GM12878 (cell line): ENCODE measurements around the gene TMBIM6.

Source experiments
- ASH2L ChIP-seq: fragments of 300-600, 200-600 bp; sonication (generic); IDR thresholded peaks from 2 replicates; pipeline ENCODE4 v1.6.1; 2017; ENCODE audit warnings: low read depth, mild to moderate bottlenecking, borderline replicate concordance
- CHD2 ChIP-seq: IDR thresholded peaks from 2 replicates; pipeline ENCODE4 v1.6.1; 2011; ENCODE audit warnings: low read depth, low read length, improper control_type of control experiment, borderline replicate concordance
- EZH2 ChIP-seq: IDR thresholded peaks from 2 replicates; pipeline ENCODE4 v1.6.1; 2012; ENCODE audit warnings: low read depth, mild to moderate bottlenecking, control low read depth, inconsistent platforms, low read length, borderline replicate concordance; ENCODE audit not compliant: control insufficient read depth
- JUND ChIP-seq: IDR thresholded peaks from 2 replicates; pipeline ENCODE4 v1.6.1; 2012; ENCODE audit warnings: low read depth, mild to moderate bottlenecking, low read length, improper control_type of control experiment, moderate library complexity
- MAX ChIP-seq: IDR thresholded peaks from 2 replicates; pipeline ENCODE4 v1.6.1; 2012; ENCODE audit warnings: low read depth, low read length, improper control_type of control experiment
- NR2C1 ChIP-seq: fragments of 450-650 bp; IDR thresholded peaks from 2 replicates; pipeline ENCODE4 v1.6.1; 2017; ENCODE audit warnings: antibody characterized with exemption, mild to moderate bottlenecking, moderate library complexity
- NRF1 ChIP-seq: conservative IDR thresholded peaks from 2 replicates; pipeline ENCODE4 v1.6.1; 2011; ENCODE audit warnings: mild to moderate bottlenecking, low read depth, low read length, improper control_type of control experiment
- POLR2A ChIP-seq: IDR thresholded peaks from 2 replicates; pipeline ENCODE4 v1.6.1; 2011; ENCODE audit warnings: low read depth, mild to moderate bottlenecking, low read length
- SP1 ChIP-seq: IDR thresholded peaks from one replicate; pipeline ENCODE4 v1.6.1; 2011; ENCODE audit warnings: low read depth, low read length
- TAF1 ChIP-seq: IDR thresholded peaks from 2 replicates; pipeline ENCODE4 v1.6.1; 2011; ENCODE audit warnings: mild to moderate bottlenecking, low read depth, low read length, borderline replicate concordance
- ZNF384 ChIP-seq: IDR thresholded peaks from 2 replicates; pipeline ENCODE4 v1.6.1; 2012; ENCODE audit warnings: low read depth, mild to moderate bottlenecking, low read length, improper control_type of control experiment, borderline replicate concordance
- TF ChIP-seq, protein P1 (sequence below), 3 experiments: IDR thresholded peaks in 2 of 3; conservative IDR thresholded peaks in 1 of 3; 2 replicates each; pipeline ENCODE4 v1.5.1; 2011; ENCODE audit warnings: low read depth in 3 of 3, low read length in 3 of 3, mild to moderate bottlenecking in 3 of 3, control low read depth in 2 of 3, moderate library complexity in 2 of 3, inconsistent platforms in 1 of 3, mixed read lengths in 1 of 3; ENCODE audit not compliant: control insufficient read depth in 2 of 3, insufficient read depth in 1 of 3; ENCODE audit errors: extremely low read depth in 1 of 3
- TF ChIP-seq, protein P2 (sequence below): IDR thresholded peaks from 2 replicates; pipeline ENCODE4 v1.6.1; 2012; ENCODE audit warnings: mild to moderate bottlenecking, low read depth, low read length

DNA sequence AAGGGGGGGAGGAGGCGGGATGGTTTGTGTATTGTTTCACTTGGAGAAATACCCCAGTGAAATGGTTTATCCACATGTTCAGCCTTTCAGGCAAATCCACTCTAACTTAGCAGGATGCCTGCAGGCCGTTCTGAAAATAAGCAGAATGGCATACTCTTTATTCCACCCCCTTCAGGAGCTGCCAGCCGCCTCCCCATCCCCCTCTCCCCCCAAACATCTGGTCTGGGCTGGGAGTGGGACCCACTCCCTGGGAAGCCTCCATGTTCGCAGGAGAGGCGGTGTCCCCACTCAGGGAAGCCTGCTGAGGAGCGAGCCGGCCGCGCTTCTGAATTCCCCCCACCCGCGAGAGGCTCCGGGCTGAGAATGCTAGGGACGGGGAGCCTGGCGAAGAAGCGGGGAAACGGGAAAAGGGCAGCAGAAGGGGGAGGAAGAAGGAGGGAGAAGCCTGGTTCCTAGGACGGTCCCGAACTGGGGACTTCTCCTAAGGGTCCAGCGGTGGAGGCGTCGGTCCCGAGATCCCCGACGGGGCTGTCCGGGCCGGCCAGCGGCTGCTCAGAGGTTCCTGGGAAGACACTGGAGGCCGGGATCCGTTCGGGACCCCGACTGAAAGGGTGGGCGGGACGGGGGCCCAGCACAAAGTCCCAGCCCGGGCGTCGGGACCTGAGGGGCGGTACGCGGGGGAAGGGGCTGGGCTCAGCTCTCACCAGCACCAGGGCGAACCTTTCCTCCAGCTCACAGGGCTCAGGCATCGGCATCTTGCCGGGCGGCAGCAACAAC, 34.8 kb upstream of the TMBIM6 start:
- TF ChIP-seq JUND (no peak), ASH2L (no peak), ZNF384 (no peak), NR2C1 (no peak), NRF1 (no peak), EZH2 (no peak), SP1 (no peak), MAX (no peak), POLR2A (no peak), CHD2 (no peak), TAF1 (no peak)
- TF ChIP-seq, protein P1, sequence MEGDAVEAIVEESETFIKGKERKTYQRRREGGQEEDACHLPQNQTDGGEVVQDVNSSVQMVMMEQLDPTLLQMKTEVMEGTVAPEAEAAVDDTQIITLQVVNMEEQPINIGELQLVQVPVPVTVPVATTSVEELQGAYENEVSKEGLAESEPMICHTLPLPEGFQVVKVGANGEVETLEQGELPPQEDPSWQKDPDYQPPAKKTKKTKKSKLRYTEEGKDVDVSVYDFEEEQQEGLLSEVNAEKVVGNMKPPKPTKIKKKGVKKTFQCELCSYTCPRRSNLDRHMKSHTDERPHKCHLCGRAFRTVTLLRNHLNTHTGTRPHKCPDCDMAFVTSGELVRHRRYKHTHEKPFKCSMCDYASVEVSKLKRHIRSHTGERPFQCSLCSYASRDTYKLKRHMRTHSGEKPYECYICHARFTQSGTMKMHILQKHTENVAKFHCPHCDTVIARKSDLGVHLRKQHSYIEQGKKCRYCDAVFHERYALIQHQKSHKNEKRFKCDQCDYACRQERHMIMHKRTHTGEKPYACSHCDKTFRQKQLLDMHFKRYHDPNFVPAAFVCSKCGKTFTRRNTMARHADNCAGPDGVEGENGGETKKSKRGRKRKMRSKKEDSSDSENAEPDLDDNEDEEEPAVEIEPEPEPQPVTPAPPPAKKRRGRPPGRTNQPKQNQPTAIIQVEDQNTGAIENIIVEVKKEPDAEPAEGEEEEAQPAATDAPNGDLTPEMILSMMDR (IDR thresholded peaks at IDR 0.05 in 2 of 3, conservative IDR thresholded peaks at IDR 0.05 in 1 of 3; ENCODE audit: control insufficient read depth in 2 of 3, extremely low read depth in 1 of 3, insufficient read depth in 1 of 3, low read depth in 3 of 3, low read length in 3 of 3): no peak
- TF ChIP-seq, protein P2, sequence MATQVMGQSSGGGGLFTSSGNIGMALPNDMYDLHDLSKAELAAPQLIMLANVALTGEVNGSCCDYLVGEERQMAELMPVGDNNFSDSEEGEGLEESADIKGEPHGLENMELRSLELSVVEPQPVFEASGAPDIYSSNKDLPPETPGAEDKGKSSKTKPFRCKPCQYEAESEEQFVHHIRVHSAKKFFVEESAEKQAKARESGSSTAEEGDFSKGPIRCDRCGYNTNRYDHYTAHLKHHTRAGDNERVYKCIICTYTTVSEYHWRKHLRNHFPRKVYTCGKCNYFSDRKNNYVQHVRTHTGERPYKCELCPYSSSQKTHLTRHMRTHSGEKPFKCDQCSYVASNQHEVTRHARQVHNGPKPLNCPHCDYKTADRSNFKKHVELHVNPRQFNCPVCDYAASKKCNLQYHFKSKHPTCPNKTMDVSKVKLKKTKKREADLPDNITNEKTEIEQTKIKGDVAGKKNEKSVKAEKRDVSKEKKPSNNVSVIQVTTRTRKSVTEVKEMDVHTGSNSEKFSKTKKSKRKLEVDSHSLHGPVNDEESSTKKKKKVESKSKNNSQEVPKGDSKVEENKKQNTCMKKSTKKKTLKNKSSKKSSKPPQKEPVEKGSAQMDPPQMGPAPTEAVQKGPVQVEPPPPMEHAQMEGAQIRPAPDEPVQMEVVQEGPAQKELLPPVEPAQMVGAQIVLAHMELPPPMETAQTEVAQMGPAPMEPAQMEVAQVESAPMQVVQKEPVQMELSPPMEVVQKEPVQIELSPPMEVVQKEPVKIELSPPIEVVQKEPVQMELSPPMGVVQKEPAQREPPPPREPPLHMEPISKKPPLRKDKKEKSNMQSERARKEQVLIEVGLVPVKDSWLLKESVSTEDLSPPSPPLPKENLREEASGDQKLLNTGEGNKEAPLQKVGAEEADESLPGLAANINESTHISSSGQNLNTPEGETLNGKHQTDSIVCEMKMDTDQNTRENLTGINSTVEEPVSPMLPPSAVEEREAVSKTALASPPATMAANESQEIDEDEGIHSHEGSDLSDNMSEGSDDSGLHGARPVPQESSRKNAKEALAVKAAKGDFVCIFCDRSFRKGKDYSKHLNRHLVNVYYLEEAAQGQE: no peak
